Transverse colon (tissue), 3 donors: Measurements from ENCODE around the gene PADI2.

Experiments used
- CTCF ChIP-seq, 5 experiments: fragments of 200-600 bp in 3 of 5; fragments of 450-650 bp in 2 of 5; sonication (generic) in 3 of 5; IDR thresholded peaks; 1 replicate in 2 of 5; 2 replicates in 3 of 5; pipeline ENCODE4 v1.5.1; 2016 to 2017; ENCODE audit warnings: antibody characterized with exemption in 5 of 5, inconsistent platforms in 3 of 5, mild to moderate bottlenecking in 2 of 5, moderate library complexity in 1 of 5
- POLR2A ChIP-seq: fragments of 450-650 bp; IDR thresholded peaks from one replicate; pipeline ENCODE4 v1.6.1; 2016; ENCODE audit warnings: antibody characterized with exemption, mild to moderate bottlenecking, moderate library complexity

- TF ChIP-seq CTCF (IDR thresholded peaks at IDR 0.05) (no peak), POLR2A (no peak)
Observed at GRCh38 chr1:17161926-17162800, 42.9 kb upstream of the PADI2 start.
